HEK293 (cell line): ENCODE data around the gene PLAAT2.

Experiments used
- CTCF ChIA-PET: fragments of 350-600 bp; formaldehyde crosslinking; extraction: SDS; loops from one replicate; lab custom pipeline; 2021; ENCODE audit warnings: antibody characterized with exemption; lab: Yijun Ruan, JAX
- POLR2A ChIA-PET: fragments of 300-600 bp; formaldehyde crosslinking; extraction: SDS; loops from one replicate; lab custom pipeline; 2020; ENCODE audit warnings: antibody characterized with exemption, inconsistent platforms; lab: Yijun Ruan, JAX
- H3K27ac ChIP-seq: fragments of 200-500 bp; sonication (Bioruptor generic); 2 replicates; pipeline ENCODE4 v1.5.1; 2014; ENCODE audit warnings: low read depth, low read length, control low read depth, inconsistent platforms; ENCODE audit errors: extremely low read depth
- H3K36me3 ChIP-seq, 2 experiments: fragments of 200-500 bp in 1 of 2; sonication (Bioruptor generic) in 1 of 2; 1 replicate in 1 of 2; 2 replicates in 1 of 2; pipeline ENCODE4 v1.5.1; 2014 to 2017; ENCODE audit warnings: inconsistent platforms in 2 of 2, low read length in 2 of 2; ENCODE audit not compliant: control insufficient read depth in 2 of 2, insufficient read depth in 1 of 2
- H3K4me1 ChIP-seq: fragments of 200-500 bp; sonication (Bioruptor generic); 2 replicates; pipeline ENCODE4 v1.5.1; 2014; ENCODE audit warnings: mild to moderate bottlenecking, low read length, inconsistent platforms; ENCODE audit not compliant: control insufficient read depth, insufficient read depth
- H3K4me3 ChIP-seq: 2 replicates; pipeline ENCODE4 v1.5.1; 2011; ENCODE audit warnings: low read depth, mild to moderate bottlenecking, control low read depth, low read length, moderate library complexity
- H3K9me3 ChIP-seq: fragments of 200-500 bp; sonication (Bioruptor generic); 2 replicates; pipeline ENCODE4 v1.5.1; 2014; ENCODE audit warnings: low read depth, low read length, inconsistent platforms; ENCODE audit not compliant: control insufficient read depth, insufficient read depth
- BCL11A ChIP-seq: fragments of 450-650 bp; formaldehyde crosslinking; IDR thresholded peaks from 2 replicates; pipeline ENCODE4 v1.5.1; 2016; ENCODE audit warnings: low read depth, missing biosample characterization, missing genetic modification characterization
- HOXC10 ChIP-seq: sonication (generic); formaldehyde crosslinking; IDR thresholded peaks from 2 replicates; pipeline ENCODE4 v1.8.1; 2023; ENCODE audit warnings: mild to moderate bottlenecking, missing genetic modification reagents
- KLF1 ChIP-seq: fragments of 450-650 bp; formaldehyde crosslinking; IDR thresholded peaks from 2 replicates; pipeline ENCODE4 v1.5.1; 2016; ENCODE audit warnings: missing biosample characterization, missing genetic modification characterization
- PRDM2 ChIP-seq: fragments of 450-650 bp; formaldehyde crosslinking; IDR thresholded peaks from 2 replicates; pipeline ENCODE4 v1.5.1; 2016; ENCODE audit warnings: missing biosample characterization, missing genetic modification characterization, borderline replicate concordance
- REST ChIP-seq: fragments of 450-650 bp; formaldehyde crosslinking; IDR thresholded peaks from 2 replicates; pipeline ENCODE4 v1.5.1; 2016; ENCODE audit warnings: missing biosample characterization, missing genetic modification characterization
- SP3 ChIP-seq: fragments of 450-650 bp; formaldehyde crosslinking; IDR thresholded peaks from 2 replicates; pipeline ENCODE4 v1.5.1; 2016; ENCODE audit warnings: missing biosample characterization, missing genetic modification characterization
- TSHZ1 ChIP-seq: fragments of 450-650 bp; formaldehyde crosslinking; IDR thresholded peaks from 2 replicates; pipeline ENCODE4 v1.5.1; 2016; ENCODE audit warnings: missing biosample characterization, missing genetic modification characterization, borderline replicate concordance
- WT1 ChIP-seq: fragments of 450-650 bp; formaldehyde crosslinking; IDR thresholded peaks from 2 replicates; pipeline ENCODE4 v1.5.1; 2016; ENCODE audit warnings: missing biosample characterization, missing genetic modification characterization
- ZNF221 ChIP-seq: fragments of 450-650 bp; formaldehyde crosslinking; IDR thresholded peaks from 2 replicates; pipeline ENCODE4 v1.5.1; 2017; ENCODE audit warnings: missing biosample characterization, missing genetic modification characterization, borderline replicate concordance
- ZNF510 ChIP-seq: fragments of 450-650 bp; formaldehyde crosslinking; IDR thresholded peaks from 2 replicates; pipeline ENCODE4 v1.5.1; 2018; ENCODE audit warnings: mild to moderate bottlenecking, missing genetic modification characterization, missing biosample characterization; ENCODE audit not compliant: insufficient replicate concordance
- ZNF626 ChIP-seq: fragments of 450-650 bp; sonication (Bioruptor Pico); formaldehyde crosslinking; IDR thresholded peaks from 2 replicates; pipeline ENCODE4 v1.5.1; 2018; ENCODE audit warnings: missing biosample characterization, missing genetic modification characterization, inconsistent platforms
- ZNF664 ChIP-seq: fragments of 450-650 bp; formaldehyde crosslinking; IDR thresholded peaks from 2 replicates; pipeline ENCODE4 v1.5.1; 2016; ENCODE audit warnings: missing biosample characterization, missing genetic modification characterization
- ZNF792 ChIP-seq: fragments of 450-650 bp; formaldehyde crosslinking; IDR thresholded peaks from 2 replicates; pipeline ENCODE4 v1.5.1; 2016; ENCODE audit warnings: missing biosample characterization, missing genetic modification characterization
- TF ChIP-seq, protein P1 (sequence below): fragments of 450-650 bp; formaldehyde crosslinking; IDR thresholded peaks from 2 replicates; pipeline ENCODE4 v1.5.1; 2016; ENCODE audit warnings: missing biosample characterization, missing genetic modification characterization

PLAAT2 gene

GRCh38 chr11:63567044-63567840 lies 4.1 kb upstream of the PLAAT2 start (continued):
- TF ChIP-seq TSHZ1 (no peak), KLF1 (tag by site-specific recombination) (peak; percentile 70), BCL11A (tag by site-specific recombination) (0 out of 2 replicates have a peak, but pooled peaks have one; percentile 33)

DNA sequence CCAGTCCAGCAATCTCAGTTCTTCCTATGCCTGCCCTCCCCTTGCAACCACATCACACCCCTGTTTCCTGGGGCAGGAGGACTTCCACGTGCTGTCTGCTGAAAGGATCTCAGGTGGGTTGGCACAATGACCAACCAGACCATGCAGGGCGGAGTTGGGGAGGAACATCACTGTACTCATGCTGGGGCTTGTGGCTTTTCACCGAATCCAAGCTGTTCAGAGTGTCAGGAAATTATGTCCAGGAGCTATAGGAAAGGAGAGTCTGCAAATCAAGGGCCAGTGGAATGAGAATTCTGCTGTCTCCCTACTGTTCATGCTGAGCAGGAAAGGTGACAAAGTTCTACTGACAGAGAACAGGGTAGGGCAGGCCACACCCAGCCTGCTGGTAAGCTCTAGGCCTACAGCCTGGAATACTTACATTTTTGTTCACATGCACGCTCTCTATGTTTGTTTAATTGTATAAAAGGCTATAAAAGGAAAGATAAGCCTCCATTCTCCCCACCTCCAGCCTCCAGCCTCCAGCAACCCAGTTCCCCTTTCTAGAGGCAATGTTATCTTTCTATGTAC lies 1.7 kb upstream of the PLAAT2 start:
- ChIA-PET CTCF (no interaction called here), POLR2A (no interaction called here)
- TF ChIP-seq KLF1 (tag by site-specific recombination), result peak; percentile 77
- TF ChIP-seq, protein P1, sequence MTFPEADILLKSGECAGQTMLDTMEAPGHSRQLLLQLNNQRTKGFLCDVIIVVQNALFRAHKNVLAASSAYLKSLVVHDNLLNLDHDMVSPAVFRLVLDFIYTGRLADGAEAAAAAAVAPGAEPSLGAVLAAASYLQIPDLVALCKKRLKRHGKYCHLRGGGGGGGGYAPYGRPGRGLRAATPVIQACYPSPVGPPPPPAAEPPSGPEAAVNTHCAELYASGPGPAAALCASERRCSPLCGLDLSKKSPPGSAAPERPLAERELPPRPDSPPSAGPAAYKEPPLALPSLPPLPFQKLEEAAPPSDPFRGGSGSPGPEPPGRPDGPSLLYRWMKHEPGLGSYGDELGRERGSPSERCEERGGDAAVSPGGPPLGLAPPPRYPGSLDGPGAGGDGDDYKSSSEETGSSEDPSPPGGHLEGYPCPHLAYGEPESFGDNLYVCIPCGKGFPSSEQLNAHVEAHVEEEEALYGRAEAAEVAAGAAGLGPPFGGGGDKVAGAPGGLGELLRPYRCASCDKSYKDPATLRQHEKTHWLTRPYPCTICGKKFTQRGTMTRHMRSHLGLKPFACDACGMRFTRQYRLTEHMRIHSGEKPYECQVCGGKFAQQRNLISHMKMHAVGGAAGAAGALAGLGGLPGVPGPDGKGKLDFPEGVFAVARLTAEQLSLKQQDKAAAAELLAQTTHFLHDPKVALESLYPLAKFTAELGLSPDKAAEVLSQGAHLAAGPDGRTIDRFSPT (tag by site-specific recombination), result no peak
- Histone ChIP-seq H3K36me3 (no peaks in the 10 kb centered on the region), H3K27ac (no peak overlapping the region), H3K4me1 (no peaks in the 10 kb centered on the region), H3K4me3 (no peak overlapping the region), H3K9me3 (no peaks in the 10 kb centered on the region)

GRCh38 chr11:63564056-63564774 lies 1.0 kb upstream of the PLAAT2 start:
- Histone ChIP-seq H3K9me3 (no peaks in the 10 kb centered on the region), H3K4me3 (no peak overlapping the region), H3K4me1 (no peaks in the 10 kb centered on the region), H3K27ac (no peak overlapping the region), H3K36me3 (no peaks in the 10 kb centered on the region)
- CTCF ChIA-PET, result no interaction called here
- POLR2A ChIA-PET, result no interaction called here
- no peak for TF ChIP-seq ZNF626
- no peak for TF ChIP-seq SP3 (tag by site-specific recombination)
- TF ChIP-seq PRDM2 (tag by site-specific recombination), result no peak
- no peak for TF ChIP-seq ZNF792 (tag by site-specific recombination)
- TF ChIP-seq HOXC10 (CRISPR knock-in tag), result no peak
- TF ChIP-seq WT1, result no peak
- no peak for TF ChIP-seq ZNF664
- no peak for TF ChIP-seq ZNF510 (tag by site-specific recombination)
- TF ChIP-seq REST, result no peak
- no peak for TF ChIP-seq ZNF221 (tag by site-specific recombination)
